Thoracic aorta (tissue), 2 donors: ENCODE results near the gene PFKFB3. TPM values are rescaled to one million over a fixed set of nuclear protein-coding genes. Genes with fewer than 3 reads are reported as not detected.

ENCODE experiments used
- ATAC-seq: fragments of 150-250 bp; one replicate; pipeline ENCODE4 v1.8.0; 2017; ENCODE audit warnings: low read depth; ENCODE audit not compliant: insufficient number of reproducible peaks, low FRiP score
- DNase-seq: peaks from one replicate; pipeline ENCODE4 v3.0.0-alpha.2; 2020; ENCODE audit warnings: low spot score
- H3K27ac ChIP-seq, 2 donors: fragments of 200-600 bp; sonication (generic); 1 replicate in 1 of 2; 2 replicates in 1 of 2; pipeline ENCODE4 v1.5.1; 2016; ENCODE audit warnings: mild to moderate bottlenecking in 2 of 2, moderate library complexity in 2 of 2
- H3K27me3 ChIP-seq: fragments of 200-600 bp; sonication (generic); replicated peaks from 2 replicates; pipeline ENCODE4 v1.6.0; 2016; ENCODE audit warnings: mild to moderate bottlenecking; ENCODE audit not compliant: insufficient read depth
- H3K36me3 ChIP-seq: fragments of 200-600 bp; sonication (generic); one replicate; pipeline ENCODE4 v1.5.1; 2016
- H3K4me1 ChIP-seq, 2 donors: fragments of 200-600 bp; sonication (generic); 1 replicate in 1 of 2; 2 replicates in 1 of 2; pipeline versions ENCODE4 v1.5.1 to v1.6.0; 2016; ENCODE audit warnings: low read depth in 2 of 2, mild to moderate bottlenecking in 1 of 2; ENCODE audit not compliant: control insufficient read depth in 1 of 2
- H3K4me3 ChIP-seq: fragments of 200-600 bp; sonication (generic); 2 replicates; pipeline ENCODE4 v1.5.1; 2016; ENCODE audit warnings: mild to moderate bottlenecking
- H3K9me3 ChIP-seq: fragments of 200-600 bp; sonication (generic); 2 replicates; pipeline ENCODE4 v1.5.1; 2016
- total RNA-seq, 2 donors: library from RNA; depleted of rRNA; stranded (reverse); fragments of >200 nt; gene quantifications; one replicate each; pipeline versions ENCODE4 v1.1.0 to v1.2.3, GENCODE V29; 2016
- TF ChIP-seq, protein P1 (sequence below): fragments of 200-600 bp; sonication (generic); IDR thresholded peaks from one replicate; pipeline ENCODE4 v1.5.1; 2019; ENCODE audit warnings: antibody characterized with exemption

The PFKFB3 gene
- total RNA-seq, 2 donors from 2014 or later = 151 to 311 TPM

- ATAC-seq = no peak
- DNase-seq = no peak
- Histone ChIP-seq H3K36me3 (no peaks in the 10 kb centered on the region), H3K27ac (peak overlapping the region; percentile 25 to 54), H3K9me3 (no peaks in the 10 kb centered on the region), H3K4me3 (peak overlapping the region; percentile 62), H3K4me1 (peaks cover 23 to 46% of the 10 kb centered on the region in 2 donors), H3K27me3 (no peaks in the 10 kb centered on the region)
- TF ChIP-seq, protein P1, sequence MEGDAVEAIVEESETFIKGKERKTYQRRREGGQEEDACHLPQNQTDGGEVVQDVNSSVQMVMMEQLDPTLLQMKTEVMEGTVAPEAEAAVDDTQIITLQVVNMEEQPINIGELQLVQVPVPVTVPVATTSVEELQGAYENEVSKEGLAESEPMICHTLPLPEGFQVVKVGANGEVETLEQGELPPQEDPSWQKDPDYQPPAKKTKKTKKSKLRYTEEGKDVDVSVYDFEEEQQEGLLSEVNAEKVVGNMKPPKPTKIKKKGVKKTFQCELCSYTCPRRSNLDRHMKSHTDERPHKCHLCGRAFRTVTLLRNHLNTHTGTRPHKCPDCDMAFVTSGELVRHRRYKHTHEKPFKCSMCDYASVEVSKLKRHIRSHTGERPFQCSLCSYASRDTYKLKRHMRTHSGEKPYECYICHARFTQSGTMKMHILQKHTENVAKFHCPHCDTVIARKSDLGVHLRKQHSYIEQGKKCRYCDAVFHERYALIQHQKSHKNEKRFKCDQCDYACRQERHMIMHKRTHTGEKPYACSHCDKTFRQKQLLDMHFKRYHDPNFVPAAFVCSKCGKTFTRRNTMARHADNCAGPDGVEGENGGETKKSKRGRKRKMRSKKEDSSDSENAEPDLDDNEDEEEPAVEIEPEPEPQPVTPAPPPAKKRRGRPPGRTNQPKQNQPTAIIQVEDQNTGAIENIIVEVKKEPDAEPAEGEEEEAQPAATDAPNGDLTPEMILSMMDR = no peak
Observed at GRCh38 chr10:6207658-6208057, 4.9 kb downstream of the PFKFB3 start.

DNA sequence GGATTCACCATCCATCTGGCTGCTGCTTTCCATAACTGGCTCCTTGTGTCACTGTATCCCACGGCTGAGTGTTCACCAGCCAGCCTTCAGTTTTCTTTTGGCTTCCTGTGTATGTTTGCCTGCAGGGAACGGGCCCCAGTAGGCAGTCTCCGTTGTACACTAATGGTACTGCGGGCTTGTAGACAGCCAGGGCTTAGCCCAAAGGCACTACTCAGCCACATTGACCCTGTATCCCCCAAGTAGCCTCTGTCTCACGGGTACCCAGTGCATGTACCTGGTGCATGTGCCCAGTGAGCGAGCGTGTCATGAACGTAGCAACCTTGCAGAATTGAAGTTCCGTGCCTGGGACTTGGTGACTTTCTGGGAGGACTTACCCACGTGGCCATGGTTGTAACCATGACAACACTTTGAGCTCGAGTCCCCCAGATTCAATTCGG, 6.1 kb downstream of the PFKFB3 start:
- H3K9me3 ChIP-seq = no peaks in the 10 kb centered on the region
- TF ChIP-seq, protein P1 = no peak
- H3K4me3 ChIP-seq = peak overlapping the region; percentile 62
- H3K27me3 ChIP-seq = no peaks in the 10 kb centered on the region
- H3K27ac ChIP-seq = peak overlapping the region; percentile 25 to 54
- no peak for DNase-seq
- peaks cover 5% of the 10 kb centered on the region for H3K36me3 ChIP-seq
- no peak for ATAC-seq
- peaks cover 23 to 57% of the 10 kb centered on the region in 2 donors for H3K4me1 ChIP-seq

DNA sequence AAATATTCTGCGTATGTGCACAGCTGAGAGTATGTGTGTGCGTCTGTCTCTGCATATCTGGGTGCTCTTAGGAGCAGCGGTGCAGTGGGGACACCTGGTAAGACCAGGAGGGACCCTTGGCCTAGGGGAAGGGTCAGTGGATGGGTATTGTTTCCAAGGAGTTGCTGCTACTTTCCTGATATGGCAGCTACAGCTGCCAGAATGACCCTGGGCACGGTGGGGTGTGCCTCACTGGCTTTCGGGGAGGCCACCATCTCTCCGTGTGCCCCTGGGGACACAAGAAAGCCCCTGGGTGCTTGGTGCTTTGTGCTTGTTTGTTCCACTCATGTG, 8.6 kb downstream of the PFKFB3 start:
- H3K27me3 ChIP-seq = no peaks in the 10 kb centered on the region
- peak overlapping the region; percentile 48 for H3K4me3 ChIP-seq
- DNase-seq = no peak
- peak overlapping the region; percentile 72 to 83 for H3K27ac ChIP-seq
- peaks cover 23 to 81% of the 10 kb centered on the region in 2 donors for H3K4me1 ChIP-seq
- ATAC-seq = no peak
- H3K36me3 ChIP-seq = peaks cover 30% of the 10 kb centered on the region
- H3K9me3 ChIP-seq = no peaks in the 10 kb centered on the region
- TF ChIP-seq, protein P1 = no peak

GRCh38 chr10:6211671-6212635, 9.2 kb downstream of the PFKFB3 start:
- Histone ChIP-seq H3K4me3 (peak overlapping the region; percentile 48), H3K4me1 (peaks cover 23 to 83% of the 10 kb centered on the region in 2 donors), H3K27me3 (no peaks in the 10 kb centered on the region), H3K27ac (peak overlapping the region; percentile 72 to 83), H3K9me3 (no peaks in the 10 kb centered on the region), H3K36me3 (peaks cover 37% of the 10 kb centered on the region)
- TF ChIP-seq, protein P1 = no peak
- DNase-seq = no peak
- ATAC-seq = peak; percentile 38

- Histone ChIP-seq H3K4me3 (no peak overlapping the region), H3K4me1 (peaks cover 18 to 77% of the 10 kb centered on the region in 2 donors), H3K27me3 (no peaks in the 10 kb centered on the region), H3K27ac (peak overlapping the region; percentile 72 to 83), H3K9me3 (no peaks in the 10 kb centered on the region), H3K36me3 (peaks cover 45% of the 10 kb centered on the region)
- TF ChIP-seq, protein P1 = no peak
- no peak for DNase-seq
- ATAC-seq = no peak
Observed at GRCh38 chr10:6212806-6213205, 10.1 kb downstream of the PFKFB3 start.
